ENCODE measurements around the gene ASB13. TPM values are rescaled to one million over a fixed set of nuclear protein-coding genes. Genes with fewer than 3 reads are reported as not detected.
A peak's percentile ranks its signal among the peaks of the same experiment; 100 is the strongest.
"Not testable (repeated sequence)": the region's sequence is repeated elsewhere in the genome, so short reads cannot be mapped to it uniquely, and the experiment has no call there.

The ASB13 gene
- total RNA-seq, 1 donor from 2014 or later: 28.2 TPM

- Mint-ChIP-seq H3K27me3 (no peaks in the 10 kb centered on the region), H3K36me3 (no peaks in the 10 kb centered on the region), H3K4me3 (no peak overlapping the region), H3K9me3 (no peaks in the 10 kb centered on the region), H3K4me1 (ENCODE audit: unreplicated experiment) (peaks cover 19% of the 10 kb centered on the region), H3K27ac (no peak overlapping the region)
- no peak for DNase-seq (ENCODE audit: extremely low spot score, unreplicated experiment)
- no peak for TF ChIP-seq CTCF (conservative IDR thresholded peaks at IDR 0.05)
Measured at GRCh38 chr10:5627486-5628044, 38.8 kb downstream of the ASB13 start.

GRCh38 chr10:5625992-5626777 is 40.2 kb downstream of the ASB13 start:
- DNase-seq (ENCODE audit: extremely low spot score, unreplicated experiment): no peak
- Mint-ChIP-seq H3K27ac (no peak overlapping the region), H3K27me3 (no peaks in the 10 kb centered on the region), H3K9me3 (no peaks in the 10 kb centered on the region), H3K4me3 (no peak overlapping the region), H3K4me1 (ENCODE audit: unreplicated experiment) (peaks cover 11% of the 10 kb centered on the region), H3K36me3 (no peaks in the 10 kb centered on the region)
- no peak for TF ChIP-seq CTCF (conservative IDR thresholded peaks at IDR 0.05)

GRCh38 chr10:5624701-5625100 is 41.7 kb downstream of the ASB13 start:
- Mint-ChIP-seq H3K4me3 (no peak overlapping the region), H3K27me3 (no peaks in the 10 kb centered on the region), H3K27ac (no peak overlapping the region), H3K9me3 (no peaks in the 10 kb centered on the region), H3K36me3 (no peaks in the 10 kb centered on the region), H3K4me1 (ENCODE audit: unreplicated experiment) (peaks cover 17% of the 10 kb centered on the region)
- DNase-seq (ENCODE audit: extremely low spot score, unreplicated experiment): no peak
- no peak for TF ChIP-seq CTCF (conservative IDR thresholded peaks at IDR 0.05)

- H3K4me3 Mint-ChIP-seq: no peak overlapping the region
- peak; percentile 95 for TF ChIP-seq CTCF (conservative IDR thresholded peaks at IDR 0.05)
- no peaks in the 10 kb centered on the region for H3K36me3 Mint-ChIP-seq
- DNase-seq (ENCODE audit: extremely low spot score, unreplicated experiment): peak; percentile 88
- no peaks in the 10 kb centered on the region for H3K9me3 Mint-ChIP-seq
- no peaks in the 10 kb centered on the region for H3K27me3 Mint-ChIP-seq
- H3K4me1 Mint-ChIP-seq (ENCODE audit: unreplicated experiment): peaks cover 22% of the 10 kb centered on the region
- H3K27ac Mint-ChIP-seq: peak overlapping the region; percentile 16
Measured at GRCh38 chr10:5623081-5623748, 43.2 kb downstream of the ASB13 start.

- no peaks in the 10 kb centered on the region for H3K36me3 Mint-ChIP-seq
- no peak for DNase-seq (ENCODE audit: extremely low spot score, unreplicated experiment)
- peaks cover 27% of the 10 kb centered on the region for H3K4me1 Mint-ChIP-seq (ENCODE audit: unreplicated experiment)
- no peak overlapping the region for H3K27ac Mint-ChIP-seq
- no peaks in the 10 kb centered on the region for H3K9me3 Mint-ChIP-seq
- H3K4me3 Mint-ChIP-seq: no peak overlapping the region
- H3K27me3 Mint-ChIP-seq: no peaks in the 10 kb centered on the region
- TF ChIP-seq CTCF (conservative IDR thresholded peaks at IDR 0.05): no peak
Measured at GRCh38 chr10:5622186-5622960, 44.0 kb downstream of the ASB13 start.

GRCh38 chr10:5621371-5621770 is 45.0 kb downstream of the ASB13 start:
- peaks cover 34% of the 10 kb centered on the region for H3K4me1 Mint-ChIP-seq (ENCODE audit: unreplicated experiment)
- H3K27me3 Mint-ChIP-seq: not testable (repeated sequence)

More at GRCh38 chr10:5621371-5621770, 45.0 kb downstream of the ASB13 start:
- H3K9me3 Mint-ChIP-seq; DNase-seq (ENCODE audit: extremely low spot score, unreplicated experiment); H3K36me3 Mint-ChIP-seq; H3K27ac Mint-ChIP-seq; H3K4me3 Mint-ChIP-seq: not testable (repeated sequence)

Data from type B pancreatic cell (in vitro differentiated cells).